ENCODE results near the gene USP2.
"Not testable (repeated sequence)": the region's sequence is repeated elsewhere in the genome, so short reads cannot be mapped to it uniquely, and the experiment has no call there.

USP2 gene

DNA sequence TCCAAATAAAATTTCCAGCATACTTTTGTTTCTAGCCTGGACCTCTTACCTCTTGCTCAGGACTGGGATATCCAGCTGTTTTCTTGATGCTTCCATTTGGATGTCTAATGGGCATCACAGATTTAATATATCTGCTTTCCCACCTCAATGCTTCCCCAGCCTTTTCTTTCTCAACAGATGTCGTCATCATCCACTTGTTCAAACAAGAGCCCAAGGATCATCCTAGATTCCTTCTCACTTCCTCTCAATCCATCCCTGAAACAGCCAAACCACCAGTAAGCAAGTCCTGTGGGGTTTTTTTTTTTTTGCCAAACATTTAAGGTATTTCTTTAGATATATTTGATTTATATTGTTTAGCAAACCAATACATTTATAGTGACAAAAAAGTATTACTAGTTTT, 29.0 kb upstream of the USP2 start:
- no peak for DNase-seq

GRCh38 chr11:119409731-119410130, 28.2 kb upstream of the USP2 start:
- no peak for DNase-seq

GRCh38 chr11:119406005-119406404, 24.5 kb upstream of the USP2 start:
- no peak for DNase-seq

DNA sequence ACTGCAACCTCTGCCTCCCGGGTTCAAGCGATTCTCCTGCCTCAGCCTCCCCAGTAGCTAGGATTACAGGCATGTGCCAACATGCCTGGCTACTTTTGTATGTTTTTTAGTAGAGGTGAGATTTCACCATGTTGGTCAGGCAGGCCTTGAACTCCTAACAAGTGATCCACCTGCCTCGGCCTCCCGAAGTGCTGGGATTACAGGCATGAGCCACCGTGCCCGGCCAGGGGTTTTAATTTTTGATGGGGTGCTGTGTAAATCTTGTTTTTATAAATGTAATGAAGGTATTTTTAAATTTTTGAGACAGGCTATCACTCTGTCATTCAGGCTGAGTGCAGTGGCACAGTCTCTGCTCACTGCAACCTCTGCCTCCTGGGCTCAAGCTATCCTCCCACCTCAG, 24.0 kb upstream of the USP2 start:
- DNase-seq, result not testable (repeated sequence)

GRCh38 chr11:119404872-119405271, 23.4 kb upstream of the USP2 start:
- no peak for DNase-seq

DNA sequence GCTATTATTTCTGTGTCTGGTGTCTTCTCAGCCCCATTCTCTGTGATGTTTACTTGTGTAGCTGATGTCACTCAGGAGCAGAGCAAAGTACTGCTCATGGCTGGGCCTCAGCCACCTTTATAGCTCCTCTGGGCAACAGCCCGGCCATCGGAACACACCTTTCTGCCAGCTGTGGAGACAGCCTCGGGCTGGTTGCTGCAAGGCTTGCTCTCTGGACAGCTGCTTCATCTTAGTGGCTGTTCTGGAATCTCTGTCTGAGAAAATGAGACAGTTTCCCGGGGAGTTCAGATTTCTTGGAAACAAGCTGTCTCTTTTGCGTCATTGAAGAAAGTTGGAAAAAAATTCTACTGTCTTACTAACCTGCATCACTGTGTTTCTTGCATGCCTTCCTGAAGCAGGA, 21.5 kb upstream of the USP2 start:
- DNase-seq, result no peak

GRCh38 chr11:119402470-119402869, 21.0 kb upstream of the USP2 start:
- no peak for DNase-seq

DNA sequence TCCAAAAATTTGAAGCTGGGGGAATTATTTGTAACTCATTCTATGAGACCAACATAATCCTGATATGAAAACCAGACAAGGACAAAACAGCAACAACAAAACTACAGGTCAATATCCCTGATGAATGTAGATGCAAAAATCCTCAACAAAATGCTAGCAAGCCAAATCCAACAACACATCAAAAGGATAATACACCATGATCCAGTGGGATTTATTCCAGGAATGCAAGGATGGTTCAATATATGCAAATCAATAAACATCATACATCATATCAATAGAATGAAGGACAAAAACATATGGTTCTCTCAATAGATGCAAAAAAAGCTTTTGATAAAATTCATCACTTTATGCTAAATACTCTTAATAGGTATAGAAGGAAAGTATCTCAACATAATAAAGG, 19.4 kb upstream of the USP2 start:
- DNase-seq, result no peak

GRCh38 chr11:119397740-119398139, 16.2 kb upstream of the USP2 start:
- no peak for DNase-seq

GRCh38 chr11:119396835-119397234, 15.3 kb upstream of the USP2 start:
- DNase-seq, result no peak

DNA sequence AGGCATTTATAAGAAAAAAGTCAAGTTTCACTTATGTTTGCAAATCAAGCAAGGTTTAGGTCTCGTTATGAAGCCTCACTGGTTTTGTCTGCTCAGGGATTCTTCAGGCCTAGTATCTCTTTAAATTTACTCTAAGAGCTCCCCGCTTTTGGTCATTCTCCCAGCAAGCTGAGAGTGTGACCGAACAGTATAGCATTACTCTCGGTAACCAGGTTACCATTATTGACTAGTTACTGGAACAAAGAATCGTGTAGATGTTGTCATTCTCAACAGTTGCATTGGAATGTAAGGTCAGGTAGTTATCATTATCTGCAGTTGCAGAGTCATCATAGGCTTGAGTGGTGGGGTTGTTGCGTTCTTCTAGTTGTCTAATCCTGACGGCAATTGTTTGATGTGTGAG, 9.8 kb upstream of the USP2 start:
- DNase-seq, result no peak

DNA sequence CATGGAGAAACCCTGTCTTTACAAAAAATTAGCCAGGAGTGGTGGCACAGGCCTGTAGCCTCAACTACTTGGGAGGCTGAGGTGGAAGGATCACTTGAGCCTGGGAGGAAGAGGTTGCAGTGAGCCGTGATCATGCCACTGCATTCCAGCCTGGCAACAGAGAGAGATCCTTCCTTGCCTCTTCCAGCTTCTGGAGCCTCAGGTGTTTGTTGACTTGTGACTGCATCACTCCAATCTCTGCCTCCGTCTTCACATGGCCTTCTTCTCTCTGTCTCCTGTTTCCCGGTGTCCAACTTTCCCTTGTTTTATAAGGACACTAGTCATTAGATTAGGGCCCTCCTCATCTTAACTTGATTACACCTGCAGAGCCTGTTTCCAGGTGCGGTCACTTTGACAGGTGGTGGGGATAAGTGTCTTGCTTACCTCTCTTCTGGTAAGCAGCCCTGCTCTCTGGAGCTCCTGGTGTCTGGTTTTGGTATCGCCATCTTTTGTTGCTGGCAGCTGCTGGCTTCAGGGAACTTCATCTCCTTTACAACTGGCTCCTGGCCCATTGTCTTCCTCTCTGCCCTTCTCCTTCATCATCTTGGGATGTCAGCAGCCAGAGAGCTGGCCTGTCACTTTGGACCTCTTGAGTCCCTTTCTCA, 8.2 kb upstream of the USP2 start:
- DNase-seq, result no peak

- no peak for DNase-seq
Observed at GRCh38 chr11:119388103-119388502, 6.6 kb upstream of the USP2 start.

DNA sequence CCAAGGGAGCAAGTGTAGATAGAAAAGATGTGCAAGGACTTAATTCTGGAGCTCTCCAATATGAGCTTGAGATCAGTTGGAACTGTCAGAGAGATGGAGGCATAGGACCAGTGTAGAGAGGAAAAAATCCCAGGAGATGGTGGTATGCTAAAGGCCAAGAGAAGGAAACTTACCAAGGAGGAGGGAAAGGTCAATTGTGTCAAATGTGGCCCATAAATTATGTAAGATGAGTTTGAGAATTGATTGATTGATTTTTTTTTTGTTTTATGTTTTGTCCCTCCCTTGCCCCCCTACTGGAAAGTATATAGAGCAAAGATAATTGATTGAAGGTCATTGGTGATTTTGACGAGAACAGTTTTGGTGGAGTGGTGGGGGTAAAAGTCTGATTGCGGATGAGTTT, 2.8 kb upstream of the USP2 start:
- no peak for DNase-seq

- not testable (repeated sequence) for DNase-seq
Observed at GRCh38 chr11:119382513-119382912, 1.0 kb upstream of the USP2 start.

DNA sequence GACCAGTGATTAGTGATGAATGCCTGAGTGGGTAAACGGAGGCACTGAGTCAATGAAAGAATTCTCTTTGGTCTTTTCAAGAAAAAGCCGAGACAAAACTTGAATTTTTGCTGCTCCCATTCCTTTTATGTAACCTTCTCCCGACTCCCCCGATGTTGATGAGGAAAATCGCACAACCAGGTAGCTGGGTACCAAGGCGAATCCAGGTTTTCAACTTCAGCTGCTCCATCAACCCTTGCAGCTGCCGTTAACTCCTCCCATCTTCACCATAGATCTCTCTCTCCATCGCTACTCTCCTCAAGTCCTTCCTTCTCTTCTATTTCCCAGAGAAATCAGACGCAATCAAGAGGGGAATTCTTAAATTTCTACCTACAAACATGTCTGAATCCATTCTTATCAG, 611 bp upstream of the USP2 start:
- no peak for DNase-seq

- no peak for DNase-seq
Observed at GRCh38 chr11:119380827-119381180, 686 bp downstream of the USP2 start.

- no peak for DNase-seq
Observed at GRCh38 chr11:119380160-119380826, 1.2 kb downstream of the USP2 start.

DNA sequence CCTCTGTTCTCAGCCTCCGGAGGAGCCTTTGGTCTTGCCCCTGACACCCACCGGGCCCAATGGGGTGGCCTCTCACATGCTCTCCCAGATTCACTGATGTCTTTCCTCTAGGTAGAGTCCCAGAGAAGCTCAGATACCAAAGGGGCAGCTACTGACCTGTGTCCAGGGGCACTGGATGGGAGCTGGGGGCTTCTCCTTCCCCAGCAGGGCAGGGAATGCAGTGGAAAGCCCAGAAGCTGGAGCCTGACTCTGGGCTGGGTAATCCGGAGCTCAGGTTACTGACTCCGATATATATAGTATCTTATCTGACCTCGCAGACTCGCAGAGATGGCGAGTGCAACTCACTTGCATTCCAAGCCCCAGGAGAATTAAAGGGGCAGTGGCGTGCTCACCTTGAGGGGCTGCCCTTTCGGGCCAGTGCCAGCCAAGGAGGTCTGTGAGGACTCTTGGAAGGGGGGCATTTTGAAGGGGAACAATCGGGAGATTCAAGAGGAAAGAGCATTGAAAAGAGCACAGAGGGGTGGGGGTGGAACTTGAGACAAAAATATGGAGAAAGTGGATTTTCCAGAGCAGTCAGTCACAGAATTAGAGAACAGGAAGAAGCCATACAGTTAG, 2.5 kb downstream of the USP2 start:
- no peak for DNase-seq

DNA sequence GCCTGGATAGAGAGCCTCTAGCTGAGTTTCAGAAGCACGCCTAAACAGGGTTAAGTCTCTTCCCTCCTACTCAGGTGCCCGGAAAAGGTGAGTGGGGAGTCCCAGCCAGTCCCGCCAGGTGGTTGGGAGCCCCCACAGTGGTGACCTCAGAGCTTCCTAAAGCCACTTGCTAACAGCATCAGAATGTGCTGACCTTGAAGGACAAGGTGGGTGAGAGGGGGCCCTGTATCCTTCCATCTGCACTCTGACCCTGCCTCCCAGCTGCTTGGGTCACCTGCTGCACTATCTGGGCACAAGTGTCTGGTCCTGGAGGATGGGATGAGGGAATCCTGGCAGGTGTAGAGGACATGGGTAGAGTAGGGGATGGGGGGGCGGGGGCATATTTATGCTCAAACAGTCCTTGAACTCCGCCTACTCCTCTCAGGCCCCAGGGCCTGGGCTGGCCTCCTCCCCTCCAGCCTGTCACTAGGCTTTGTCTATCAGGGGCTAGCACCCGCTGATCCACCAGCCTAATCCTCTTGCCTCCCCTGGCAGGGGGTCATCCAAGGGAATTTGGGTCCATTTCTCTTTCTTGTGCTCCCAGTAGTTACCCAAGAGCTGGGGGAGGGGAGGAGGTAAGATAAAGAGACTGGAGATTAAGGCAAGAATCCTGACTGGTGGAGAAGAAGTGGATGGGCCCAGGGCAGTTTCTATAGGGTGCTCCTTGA, 3.4 kb downstream of the USP2 start:
- DNase-seq, result no peak

DNA sequence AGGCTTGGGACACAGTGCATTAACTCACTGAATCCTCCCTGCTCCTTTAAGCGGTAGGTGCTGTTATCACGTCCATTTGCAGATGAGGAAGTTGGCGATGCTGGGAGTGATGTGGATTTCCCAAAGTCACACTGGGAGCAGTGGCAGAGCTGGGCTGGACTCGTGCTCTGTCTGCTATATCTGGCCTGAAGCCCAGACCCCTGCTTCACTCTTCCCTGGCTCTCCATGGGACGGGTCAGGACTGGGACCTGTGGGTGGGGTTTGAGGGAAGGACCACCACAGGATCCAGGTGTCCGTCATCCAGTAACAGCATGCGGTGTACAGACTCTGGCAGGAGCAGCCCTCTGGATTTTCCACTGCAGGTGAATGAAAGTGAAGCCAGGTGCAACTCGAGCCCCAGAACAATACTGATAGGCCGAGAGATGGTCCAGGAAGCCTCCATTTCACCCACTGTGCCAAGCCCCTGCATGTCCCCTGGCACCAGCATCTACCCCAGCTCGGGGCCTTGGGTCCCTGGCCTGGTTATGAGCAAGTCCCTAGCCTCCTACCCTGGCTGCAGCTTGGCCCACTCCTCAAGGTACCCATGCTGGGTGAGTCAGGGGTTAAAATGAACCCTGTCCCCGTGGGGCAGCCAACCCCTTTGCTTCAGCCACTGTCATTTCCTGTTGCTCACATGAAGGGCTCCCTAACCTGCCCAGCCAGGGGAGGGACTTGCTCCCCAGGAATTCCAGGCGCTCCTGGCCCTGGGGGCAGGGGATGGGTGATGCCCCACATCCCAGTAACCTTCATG, 4.2 kb downstream of the USP2 start:
- DNase-seq, result no peak

DNA sequence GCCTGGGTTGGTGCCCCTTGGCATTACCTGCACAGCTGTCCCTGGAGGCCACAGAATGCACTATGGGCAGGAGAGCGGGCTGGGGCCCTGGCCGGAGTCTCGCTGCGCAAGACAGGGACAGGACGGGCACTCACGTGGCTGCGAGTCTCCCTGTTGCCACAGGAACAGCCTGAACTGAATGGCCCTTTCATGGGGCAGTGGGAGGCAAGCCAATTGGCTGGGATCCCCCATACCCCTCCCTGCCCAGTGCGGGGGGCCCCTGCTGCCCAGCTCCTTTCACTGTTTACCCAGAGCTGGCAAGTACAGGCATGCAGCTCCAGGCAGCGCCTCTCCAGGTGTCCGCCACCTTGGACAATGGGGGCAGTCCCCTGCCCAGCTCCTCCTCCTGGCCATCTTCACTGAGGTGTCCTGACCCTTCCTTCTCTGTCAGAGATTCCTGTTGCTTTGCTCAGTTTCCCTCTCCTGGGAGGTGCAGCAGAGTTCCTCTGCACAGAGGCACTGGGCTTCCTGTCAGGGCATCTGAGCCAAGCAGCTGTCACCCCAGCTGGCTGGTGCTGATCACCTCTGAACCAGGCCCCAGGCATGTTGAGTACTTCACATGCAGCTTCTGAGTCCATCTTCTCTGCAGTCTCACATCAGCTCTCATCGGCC, 5.2 kb downstream of the USP2 start:
- no peak for DNase-seq
